ENCODE measurements around the gene LONRF3.
"Not testable (repeated sequence)": the region's sequence is repeated elsewhere in the genome, so short reads cannot be mapped to it uniquely, and the experiment has no call there.

LONRF3 gene

DNA sequence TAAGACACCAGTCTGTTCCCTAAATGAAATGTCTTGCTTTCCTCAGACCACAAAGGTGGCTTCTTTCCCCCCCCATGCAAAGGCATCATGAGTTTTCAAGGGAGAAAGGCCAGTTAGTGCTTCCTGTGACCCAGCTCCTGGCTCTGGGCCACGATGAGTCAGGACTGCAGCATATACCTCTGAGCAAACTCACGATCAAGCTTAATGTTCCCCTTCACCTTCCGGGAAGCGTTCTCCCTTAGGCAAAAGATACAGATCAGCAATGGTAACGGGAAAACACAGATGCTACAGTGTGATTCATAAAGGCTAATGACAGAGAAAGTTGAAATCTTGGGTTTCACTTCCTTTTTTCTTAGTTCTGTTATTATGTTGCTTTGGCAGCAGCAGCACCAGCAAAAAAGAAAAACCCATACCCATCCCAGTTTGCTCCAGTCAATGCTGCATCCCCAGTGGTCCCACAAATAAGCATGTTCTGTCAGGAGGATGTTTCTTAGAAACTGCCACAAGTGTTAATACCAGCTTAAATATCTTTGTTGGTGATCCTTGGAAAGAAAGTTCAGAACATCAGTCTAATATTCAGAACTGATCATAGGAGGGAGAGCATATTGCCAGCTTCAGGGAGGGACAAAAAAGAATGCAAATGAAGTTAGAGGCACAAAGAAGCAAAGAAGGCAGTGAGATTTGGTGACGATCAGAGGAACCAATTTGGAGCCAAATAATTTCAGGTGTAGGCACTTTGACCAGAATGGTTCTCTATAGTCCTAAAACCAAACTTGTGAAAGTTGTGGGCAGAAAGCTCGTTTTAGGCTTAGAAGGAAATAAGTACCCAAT, 41.2 kb downstream of the LONRF3 start:
- TF ChIP-seq, protein P1, sequence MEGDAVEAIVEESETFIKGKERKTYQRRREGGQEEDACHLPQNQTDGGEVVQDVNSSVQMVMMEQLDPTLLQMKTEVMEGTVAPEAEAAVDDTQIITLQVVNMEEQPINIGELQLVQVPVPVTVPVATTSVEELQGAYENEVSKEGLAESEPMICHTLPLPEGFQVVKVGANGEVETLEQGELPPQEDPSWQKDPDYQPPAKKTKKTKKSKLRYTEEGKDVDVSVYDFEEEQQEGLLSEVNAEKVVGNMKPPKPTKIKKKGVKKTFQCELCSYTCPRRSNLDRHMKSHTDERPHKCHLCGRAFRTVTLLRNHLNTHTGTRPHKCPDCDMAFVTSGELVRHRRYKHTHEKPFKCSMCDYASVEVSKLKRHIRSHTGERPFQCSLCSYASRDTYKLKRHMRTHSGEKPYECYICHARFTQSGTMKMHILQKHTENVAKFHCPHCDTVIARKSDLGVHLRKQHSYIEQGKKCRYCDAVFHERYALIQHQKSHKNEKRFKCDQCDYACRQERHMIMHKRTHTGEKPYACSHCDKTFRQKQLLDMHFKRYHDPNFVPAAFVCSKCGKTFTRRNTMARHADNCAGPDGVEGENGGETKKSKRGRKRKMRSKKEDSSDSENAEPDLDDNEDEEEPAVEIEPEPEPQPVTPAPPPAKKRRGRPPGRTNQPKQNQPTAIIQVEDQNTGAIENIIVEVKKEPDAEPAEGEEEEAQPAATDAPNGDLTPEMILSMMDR (IDR thresholded peaks at IDR 0.05; ENCODE audit: insufficient read depth, low read depth, low read length, missing control alignments) = no peak
- DNase-seq (ENCODE audit: low read depth) = peak; percentile 57
- no peak overlapping the region for H3K4me3 ChIP-seq (ENCODE audit: low read depth, low read length)

DNA sequence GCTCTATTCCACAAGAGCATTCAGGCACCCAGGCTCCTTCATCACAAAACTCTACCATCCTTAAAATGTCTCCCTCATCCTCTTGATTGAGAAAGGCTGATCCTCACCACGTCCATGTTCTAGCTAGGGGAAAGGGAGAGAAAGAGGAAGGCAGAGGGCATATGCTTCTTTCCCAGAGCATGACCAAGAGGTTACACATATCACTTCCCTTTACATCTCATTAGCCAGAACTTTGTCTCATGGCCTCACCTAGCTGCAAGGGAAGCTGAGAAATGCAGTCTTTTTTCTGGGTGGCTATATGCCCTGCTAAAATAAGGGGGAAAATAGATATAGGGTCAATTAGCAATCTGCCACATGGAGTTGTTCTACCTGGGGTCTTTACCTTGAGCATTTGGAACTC, 42.7 kb downstream of the LONRF3 start:
- TF ChIP-seq, protein P1 (IDR thresholded peaks at IDR 0.05; ENCODE audit: insufficient read depth, low read depth, low read length, missing control alignments) = no peak
- no peak for DNase-seq (ENCODE audit: low read depth)
- H3K4me3 ChIP-seq (ENCODE audit: low read depth, low read length) = no peak overlapping the region

DNA sequence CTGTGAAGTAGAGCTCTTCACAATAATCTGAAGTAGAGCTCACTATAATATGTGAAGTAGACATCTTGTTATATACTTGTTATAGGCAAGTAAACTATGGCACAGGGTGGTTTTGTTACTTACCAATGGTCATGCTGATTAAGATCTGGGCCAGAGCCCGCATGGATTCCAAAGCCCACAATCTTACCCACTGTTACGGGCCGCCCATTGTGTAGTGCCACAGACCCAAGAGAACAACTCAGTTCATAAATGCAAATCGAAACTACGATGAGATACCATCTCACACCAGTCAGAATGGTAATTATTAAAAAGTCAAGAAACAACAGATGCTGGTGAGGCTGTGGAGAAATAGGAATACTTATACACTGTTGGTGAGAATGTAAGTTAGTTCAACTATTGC, 51.5 kb downstream of the LONRF3 start:
- H3K4me3 ChIP-seq (ENCODE audit: low read depth, low read length) = no peak overlapping the region
- TF ChIP-seq, protein P1 (IDR thresholded peaks at IDR 0.05; ENCODE audit: insufficient read depth, low read depth, low read length, missing control alignments) = no peak
- no peak for DNase-seq (ENCODE audit: low read depth)

DNA sequence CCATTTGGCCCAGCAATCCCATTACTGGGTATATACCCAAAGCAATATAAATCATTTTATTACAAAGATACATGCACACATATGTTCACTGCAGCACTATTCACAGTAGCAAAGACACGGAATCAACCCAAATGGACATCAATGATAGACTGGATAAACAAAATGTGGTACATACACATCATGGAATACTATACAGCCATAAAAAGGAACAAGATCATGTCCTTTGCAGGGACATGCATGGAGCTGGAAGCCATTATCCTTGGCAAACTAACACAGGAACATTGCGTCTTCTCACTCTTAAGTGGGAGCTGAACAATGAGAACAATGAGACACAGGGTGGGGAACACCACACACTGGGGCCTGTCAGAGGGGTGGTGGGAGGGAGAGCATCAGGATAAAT, 51.9 kb downstream of the LONRF3 start:
- DNase-seq (ENCODE audit: low read depth); H3K4me3 ChIP-seq (ENCODE audit: low read depth, low read length): not testable (repeated sequence)

DNA sequence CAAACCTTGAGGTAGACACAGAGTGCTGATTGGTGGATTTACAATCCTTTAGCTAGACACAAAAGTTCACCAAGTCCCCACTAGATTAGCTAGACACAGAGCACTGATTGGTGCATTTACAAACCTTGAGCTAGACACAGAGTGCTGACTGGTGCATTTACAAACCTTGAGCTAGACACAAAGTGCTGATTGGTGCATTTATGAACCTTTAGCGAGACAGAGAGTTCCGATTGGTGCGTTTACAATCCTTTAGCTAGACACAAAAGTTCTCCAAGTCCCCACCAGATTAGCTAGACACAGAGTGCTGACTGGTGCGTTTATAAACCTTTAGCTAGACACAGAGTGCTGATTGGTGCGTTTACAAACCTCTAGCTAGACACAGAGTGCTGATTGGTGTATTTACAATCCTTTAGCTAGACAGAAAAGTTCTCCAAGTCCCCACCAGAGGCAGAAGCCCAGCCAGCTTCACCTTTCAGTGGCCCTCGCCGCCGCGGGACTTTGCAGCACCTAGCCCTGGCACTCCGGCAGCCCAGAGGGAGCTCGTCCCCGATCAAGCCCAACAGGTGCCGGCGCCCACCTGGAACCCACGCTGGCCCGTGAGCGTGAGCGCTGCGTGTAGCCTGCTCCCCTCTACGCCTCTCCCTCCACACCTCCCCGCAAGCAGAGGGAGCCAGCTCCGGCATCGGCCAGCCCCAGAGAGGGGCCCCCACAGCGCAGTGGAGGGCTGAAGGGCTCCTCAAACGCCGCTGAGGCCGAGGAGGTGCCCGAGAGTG, 53.7 kb downstream of the LONRF3 start:
- not testable (repeated sequence) for DNase-seq (ENCODE audit: low read depth); H3K4me3 ChIP-seq (ENCODE audit: low read depth, low read length)

DNA sequence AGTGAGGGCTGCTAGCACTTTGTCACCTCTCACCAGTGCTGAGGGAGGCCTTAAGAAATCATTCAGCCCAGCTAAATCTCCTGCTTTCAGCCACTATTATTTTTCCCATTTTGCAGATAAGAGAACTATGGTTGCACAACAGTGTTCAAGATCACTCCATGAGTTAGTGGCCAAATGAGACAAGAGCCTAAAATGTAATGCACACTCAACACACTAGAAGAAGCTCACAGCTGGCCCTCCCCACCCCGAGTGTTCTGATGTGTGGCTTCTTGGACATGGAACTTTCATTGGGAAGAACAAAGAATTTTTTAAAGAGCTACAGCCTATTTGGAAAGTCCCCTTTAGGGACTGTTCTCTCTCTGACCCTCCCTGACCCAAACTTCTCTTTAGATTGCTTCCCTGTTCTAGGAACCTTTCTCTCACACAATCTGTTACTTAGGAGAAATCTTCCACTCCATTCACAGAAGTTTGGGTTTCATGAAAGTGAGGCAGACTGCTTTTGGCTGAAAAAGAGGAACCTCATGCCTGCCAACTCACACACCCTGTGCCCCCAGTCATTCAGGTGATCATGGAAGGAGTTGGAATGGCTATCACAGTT, 54.4 kb downstream of the LONRF3 start:
- TF ChIP-seq, protein P1 (IDR thresholded peaks at IDR 0.05; ENCODE audit: insufficient read depth, low read depth, low read length, missing control alignments) = no peak
- no peak for DNase-seq (ENCODE audit: low read depth)

DNA sequence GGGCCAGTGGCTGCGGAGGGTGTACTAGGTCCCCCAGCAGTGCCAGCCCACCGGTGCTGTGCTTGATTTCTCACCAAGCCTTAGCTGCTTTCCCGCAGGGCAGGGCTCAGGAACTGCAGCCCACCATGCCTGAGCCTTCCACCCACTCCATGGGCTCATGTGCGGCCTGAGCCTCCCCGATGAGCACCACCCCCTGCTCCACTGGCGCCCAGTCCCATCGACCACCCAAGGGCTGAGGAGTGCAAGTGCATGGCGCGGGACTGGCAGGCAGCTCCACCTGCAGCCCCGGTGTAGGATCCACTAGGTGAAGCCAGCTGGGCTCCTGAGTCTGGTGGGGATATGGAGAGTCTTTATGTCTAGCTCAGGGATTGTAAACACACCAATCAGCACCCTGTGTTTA, 55.2 kb downstream of the LONRF3 start:
- not testable (repeated sequence) for H3K4me3 ChIP-seq (ENCODE audit: low read depth, low read length); DNase-seq (ENCODE audit: low read depth)

More for the DNA sequence above, 54.4 kb downstream of the LONRF3 start:
- no peak overlapping the region for H3K4me3 ChIP-seq (ENCODE audit: low read depth, low read length)

DNA sequence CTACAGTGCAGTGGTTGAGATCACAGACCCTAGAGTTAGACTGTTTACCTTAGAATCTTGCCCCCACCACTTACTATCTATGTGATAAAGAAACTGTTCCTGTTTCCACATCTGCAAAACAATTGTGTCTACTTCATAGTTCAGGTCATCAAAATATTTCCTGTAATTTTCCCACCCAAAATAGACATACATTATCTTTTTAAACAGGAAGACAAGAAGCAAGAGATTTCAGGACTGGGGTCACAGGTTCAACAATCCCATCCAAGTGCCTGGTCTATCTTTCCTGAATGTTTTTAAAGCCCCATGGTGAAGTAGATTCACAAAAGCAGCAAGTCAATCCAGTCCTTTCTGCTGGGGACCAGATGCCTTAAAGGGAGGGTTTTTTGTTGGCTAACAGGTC, 56.6 kb downstream of the LONRF3 start:
- H3K4me3 ChIP-seq (ENCODE audit: low read depth, low read length) = no peak overlapping the region
- DNase-seq (ENCODE audit: low read depth) = no peak
- TF ChIP-seq, protein P1 (IDR thresholded peaks at IDR 0.05; ENCODE audit: insufficient read depth, low read depth, low read length, missing control alignments) = no peak

Measured in GM12865 (cell line).